HG03571 (cell line): ENCODE measurements around the gene GATAD2A.

Source experiments
- ATAC-seq: cut with Tn5 transposase; IDR thresholded peaks from one replicate; pipeline ENCODE4 v1.9.1; 2021; ENCODE audit not compliant: unreplicated experiment

GATAD2A gene

GRCh38 chr19:19420570-19421298, 15.3 kb downstream of the GATAD2A start:
- ATAC-seq: no peak

GRCh38 chr19:19421299-19421696, 15.8 kb downstream of the GATAD2A start:
- ATAC-seq: no peak

- no peak for ATAC-seq
Observed at GRCh38 chr19:19422156-19422555, 16.7 kb downstream of the GATAD2A start.

GRCh38 chr19:19423322-19423721, 17.8 kb downstream of the GATAD2A start:
- no peak for ATAC-seq

- ATAC-seq: no peak
Observed at GRCh38 chr19:19425170-19425875, 19.8 kb downstream of the GATAD2A start.

GRCh38 chr19:19426216-19426615, 20.7 kb downstream of the GATAD2A start:
- no peak for ATAC-seq

GRCh38 chr19:19426799-19427198, 21.3 kb downstream of the GATAD2A start:
- no peak for ATAC-seq

GRCh38 chr19:19427302-19427701, 21.8 kb downstream of the GATAD2A start:
- no peak for ATAC-seq

- no peak for ATAC-seq
Observed at GRCh38 chr19:19427944-19428343, 22.5 kb downstream of the GATAD2A start.

GRCh38 chr19:19428746-19429145, 23.3 kb downstream of the GATAD2A start:
- ATAC-seq: no peak

- ATAC-seq: no peak
Observed at GRCh38 chr19:19429361-19429760, 23.9 kb downstream of the GATAD2A start.

GRCh38 chr19:19432732-19433131, 27.3 kb downstream of the GATAD2A start:
- no peak for ATAC-seq

GRCh38 chr19:19433666-19434213, 28.3 kb downstream of the GATAD2A start:
- no peak for ATAC-seq

- no peak for ATAC-seq
Observed at GRCh38 chr19:19434483-19435045, 29.1 kb downstream of the GATAD2A start.

GRCh38 chr19:19436137-19436691, 30.7 kb downstream of the GATAD2A start:
- no peak for ATAC-seq

- no peak for ATAC-seq
Observed at GRCh38 chr19:19438366-19439175, 33.1 kb downstream of the GATAD2A start.

- ATAC-seq: no peak
Observed at GRCh38 chr19:19439176-19439482, 33.7 kb downstream of the GATAD2A start.

GRCh38 chr19:19443283-19443682, 37.8 kb downstream of the GATAD2A start:
- ATAC-seq: no peak

GRCh38 chr19:19443902-19444680, 38.6 kb downstream of the GATAD2A start:
- ATAC-seq: no peak

GRCh38 chr19:19444681-19445155, 39.2 kb downstream of the GATAD2A start:
- no peak for ATAC-seq
